Dermis lymphatic vessel endothelial cell (primary cell): ENCODE data around the gene TMEM248. TPM values are rescaled to one million over a fixed set of nuclear protein-coding genes. Genes with fewer than 3 reads are reported as not detected.

Experiments
- total RNA-seq: library from RNA; depleted of rRNA; stranded (reverse); fragments of >200 nt; gene quantifications from 2 replicates; pipeline ENCODE4 v1.2.1, GENCODE V29; 2014

Gene TMEM248
- total RNA-seq, result 57.8 and 63.7 TPM in 2 replicates

GRCh38 chr7:66920769-66921395 is at the start of gene TMEM248:
TMEM248 (plus strand) TSS chr7:66921225; CDS start chr7:66941866, 20,641 bp downstream.

GRCh38 chr7:66995050-66995776 is 74.2 kb downstream of the TMEM248 start, which contains the start of gene SBDS:
SBDS (minus strand) TSS chr7:66995586; CDS start chr7:66995417, 169 bp downstream.

GRCh38 chr7:66996444-66997191 is 75.6 kb downstream of the TMEM248 start, which contains the start of gene TYW1:
TYW1 (plus strand) TSS chr7:66996833; CDS start chr7:66996979, 146 bp downstream.

Other genes starting within 250 kb of the TMEM248 start
- 24.7 and 25.8 TPM in 2 replicates for gene RABGEF1, start 180.5 kb upstream of the TMEM248 start, total RNA-seq
- 71.2 and 99.3 TPM in 2 replicates for gene SBDS, start 74.4 kb downstream of the TMEM248 start, total RNA-seq
- 10.6 and 15.0 TPM in 2 replicates for gene TYW1, start 75.6 kb downstream of the TMEM248 start, total RNA-seq